CD4-positive, CD25-positive, alpha-beta regulatory T cell (primary cell): ENCODE results near the gene VPS13D. TPM values are rescaled to one million over a fixed set of nuclear protein-coding genes. Genes with fewer than 3 reads are reported as not detected.
"Not testable (repeated sequence)": the region's sequence is repeated elsewhere in the genome, so short reads cannot be mapped to it uniquely, and the experiment has no call there.

ENCODE experiments used
- ATAC-seq, 2 donors: fragments of 150-1000 bp; cut with Tn5 transposase; one replicate each; pipeline ENCODE4 v1.10.0; 2021; ENCODE audit warnings: low read depth in 2 of 2, moderate number of reproducible peaks in 2 of 2, moderate library complexity in 1 of 2
- DNase-seq, 3 donors: peaks; one replicate each; pipeline versions ENCODE4 v3.0.0 to v3.0.0-alpha.2; 2012 to 2022; ENCODE audit warnings: mixed read lengths in 1 of 3
- H3K27ac ChIP-seq: one replicate; pipeline ENCODE4 v1.7.0; 2013; ENCODE audit warnings: mild to moderate bottlenecking, low read length; ENCODE audit not compliant: insufficient read depth, poor library complexity, severe bottlenecking
- H3K27me3 ChIP-seq: one replicate; pipeline ENCODE4 v1.7.0; 2013; ENCODE audit warnings: low read length; ENCODE audit not compliant: control insufficient read depth, insufficient read depth
- H3K36me3 ChIP-seq: one replicate; pipeline ENCODE4 v1.7.0; 2013; ENCODE audit warnings: mild to moderate bottlenecking, low read length, moderate library complexity; ENCODE audit not compliant: control insufficient read depth, insufficient read depth
- H3K4me1 ChIP-seq: 2 replicates; pipeline ENCODE4 v1.7.0; 2013; ENCODE audit warnings: mild to moderate bottlenecking, low read length; ENCODE audit not compliant: insufficient read depth, control insufficient read depth, poor library complexity, severe bottlenecking
- H3K4me3 ChIP-seq: one replicate; pipeline ENCODE4 v1.7.0; 2013; ENCODE audit warnings: low read depth, mild to moderate bottlenecking, low read length, moderate library complexity
- H3K9me3 ChIP-seq, 2 experiments: 1 replicate in 1 of 2; 2 replicates in 1 of 2; pipeline ENCODE4 v1.7.0; 2013; ENCODE audit warnings: low read length in 2 of 2, mild to moderate bottlenecking in 1 of 2, moderate library complexity in 1 of 2; ENCODE audit not compliant: control insufficient read depth in 2 of 2
- H3K27ac Mint-ChIP-seq, 3 donors: one replicate each; pipeline ENCODE4 v1.8.0; 2020 to 2022; ENCODE audit warnings: mild to moderate bottlenecking in 3 of 3, mixed read lengths in 3 of 3, moderate library complexity in 2 of 3
- H3K27me3 Mint-ChIP-seq: one replicate; pipeline ENCODE4 v1.8.0; 2022; ENCODE audit warnings: mild to moderate bottlenecking, mixed read lengths
- H3K36me3 Mint-ChIP-seq: one replicate; pipeline ENCODE4 v1.8.0; 2020; ENCODE audit warnings: mixed read lengths
- H3K4me1 Mint-ChIP-seq, 4 donors: one replicate each; pipeline ENCODE4 v1.8.0; 2020 to 2022; ENCODE audit warnings: mixed read lengths in 4 of 4, mild to moderate bottlenecking in 1 of 4
- H3K4me3 Mint-ChIP-seq, 4 donors: one replicate each; pipeline ENCODE4 v1.8.0; 2020 to 2022; ENCODE audit warnings: mild to moderate bottlenecking in 4 of 4, mixed read lengths in 4 of 4, moderate library complexity in 3 of 4
- H3K9me3 Mint-ChIP-seq, 7 donors: one replicate each; pipeline ENCODE4 v1.8.0; 2020 to 2022; ENCODE audit warnings: mixed read lengths in 7 of 7, mild to moderate bottlenecking in 3 of 7, moderate library complexity in 2 of 7
- polyA plus RNA-seq, 4 donors: library from polyadenylated mRNA; unstranded; fragments of 300-500 nt; fragmentation: Illumina TruSeq; gene quantifications; one replicate each; pipeline ENCODE4 v1.2.3, GENCODE V29; 2021
- total RNA-seq: library from RNA; stranded (reverse); gene quantifications from one replicate; pipeline ENCODE4 v1.2.3, GENCODE V29; 2022

VPS13D gene
- total and polyA plus RNA-seq, 5 donors from 2014 or later = 8.1 to 96.0 (median 10.3) TPM

GRCh38 chr1:12515234-12515633 is 285.4 kb downstream of the VPS13D start:
- no peak overlapping the region for H3K4me3 ChIP-seq
- DNase-seq (no peak), ATAC-seq (no peak)
- H3K27me3 ChIP-seq = no peaks in the 10 kb centered on the region
- Mint-ChIP-seq H3K9me3 (peaks cover 0 to 5% (median 0%) of the 10 kb centered on the region in 7 donors), H3K4me1 (peaks cover 5 to 48% (median 16%) of the 10 kb centered on the region in 4 donors), H3K27me3 (no peaks in the 10 kb centered on the region), H3K36me3 (peaks cover 19% of the 10 kb centered on the region), H3K4me3 (no peak overlapping the region), H3K27ac (no peak overlapping the region)
- H3K27ac ChIP-seq = no peak overlapping the region
- H3K9me3 ChIP-seq = no peaks in the 10 kb centered on the region
- no peaks in the 10 kb centered on the region for H3K36me3 ChIP-seq
- H3K4me1 ChIP-seq = peaks cover 15% of the 10 kb centered on the region

GRCh38 chr1:12516741-12517140 is 286.9 kb downstream of the VPS13D start:
- Mint-ChIP-seq H3K36me3 (peaks cover 15% of the 10 kb centered on the region), H3K27ac (no peak overlapping the region), H3K27me3 (no peaks in the 10 kb centered on the region)

GRCh38 chr1:12518931-12519692 is 289.3 kb downstream of the VPS13D start:
- H3K4me3 Mint-ChIP-seq = no peak overlapping the region
- no peak for DNase-seq
- no peak for ATAC-seq
- H3K36me3 Mint-ChIP-seq = no peaks in the 10 kb centered on the region
- Histone ChIP-seq H3K27me3 (no peaks in the 10 kb centered on the region), H3K4me1 (no peaks in the 10 kb centered on the region), H3K4me3 (no peak overlapping the region), H3K36me3 (no peaks in the 10 kb centered on the region), H3K9me3 (no peaks in the 10 kb centered on the region), H3K27ac (no peak overlapping the region)
- H3K27ac Mint-ChIP-seq = peak overlapping the region in 1 of 3 donors; percentile 15
- H3K9me3 Mint-ChIP-seq = peaks cover 0 to 2% (median 0%) of the 10 kb centered on the region in 7 donors
- H3K27me3 Mint-ChIP-seq = no peaks in the 10 kb centered on the region
- peaks cover 0 to 14% (median 8%) of the 10 kb centered on the region in 4 donors for H3K4me1 Mint-ChIP-seq

More at GRCh38 chr1:12516741-12517140, 286.9 kb downstream of the VPS13D start:
- Mint-ChIP-seq H3K9me3 (peaks cover 0 to 2% (median 0%) of the 10 kb centered on the region in 7 donors), H3K4me3 (no peak overlapping the region), H3K4me1 (peaks cover 0 to 36% (median 8%) of the 10 kb centered on the region in 4 donors)
- Histone ChIP-seq H3K36me3 (no peaks in the 10 kb centered on the region), H3K27me3 (no peaks in the 10 kb centered on the region), H3K4me3 (no peak overlapping the region), H3K9me3 (no peaks in the 10 kb centered on the region), H3K4me1 (no peaks in the 10 kb centered on the region), H3K27ac (no peak overlapping the region)
- DNase-seq (no peak), ATAC-seq (no peak)

GRCh38 chr1:12519693-12520364 is 290.0 kb downstream of the VPS13D start:
- ATAC-seq (no peak), DNase-seq (no peak)
- Mint-ChIP-seq H3K27ac (peak overlapping the region in 2 of 3 donors; percentile 15 to 38), H3K36me3 (no peaks in the 10 kb centered on the region), H3K4me1 (peaks cover 0 to 8% (median 3%) of the 10 kb centered on the region in 4 donors), H3K9me3 (peaks cover 0 to 2% (median 0%) of the 10 kb centered on the region in 7 donors), H3K4me3 (no peak overlapping the region), H3K27me3 (no peaks in the 10 kb centered on the region)
- no peaks in the 10 kb centered on the region for H3K4me1 ChIP-seq
- H3K36me3 ChIP-seq = no peaks in the 10 kb centered on the region
- no peaks in the 10 kb centered on the region for H3K27me3 ChIP-seq
- no peak overlapping the region for H3K27ac ChIP-seq
- no peak overlapping the region for H3K4me3 ChIP-seq
- no peaks in the 10 kb centered on the region for H3K9me3 ChIP-seq

GRCh38 chr1:12521096-12521495 is 291.3 kb downstream of the VPS13D start:
- no peak for DNase-seq
- no peaks in the 10 kb centered on the region for H3K27me3 Mint-ChIP-seq
- H3K4me3 Mint-ChIP-seq = no peak overlapping the region
- Histone ChIP-seq H3K9me3 (no peaks in the 10 kb centered on the region), H3K4me1 (no peaks in the 10 kb centered on the region), H3K27me3 (no peaks in the 10 kb centered on the region), H3K36me3 (no peaks in the 10 kb centered on the region), H3K27ac (no peak overlapping the region), H3K4me3 (no peak overlapping the region)
- ATAC-seq = no peak
- no peak overlapping the region for H3K27ac Mint-ChIP-seq
- peaks cover 0 to 2% (median 0%) of the 10 kb centered on the region in 7 donors for H3K9me3 Mint-ChIP-seq
- H3K4me1 Mint-ChIP-seq = peaks cover 0 to 12% (median 4%) of the 10 kb centered on the region in 4 donors
- H3K36me3 Mint-ChIP-seq = no peaks in the 10 kb centered on the region

- H3K36me3 Mint-ChIP-seq, ATAC-seq: not testable (repeated sequence)
Observed at GRCh38 chr1:12522780-12523179, 292.9 kb downstream of the VPS13D start.

GRCh38 chr1:12524266-12524665 is 294.4 kb downstream of the VPS13D start:
- peaks cover 0 to 2% (median 0%) of the 10 kb centered on the region in 7 donors for H3K9me3 Mint-ChIP-seq
- H3K27me3 Mint-ChIP-seq = no peaks in the 10 kb centered on the region
- peak overlapping the region in 1 of 3 donors; percentile 72 for H3K27ac Mint-ChIP-seq
- H3K36me3 ChIP-seq = no peaks in the 10 kb centered on the region
- H3K4me1 Mint-ChIP-seq = peaks cover 0 to 8% (median 4%) of the 10 kb centered on the region in 4 donors
- no peaks in the 10 kb centered on the region for H3K9me3 ChIP-seq
- H3K27ac ChIP-seq = no peak overlapping the region
- H3K36me3 Mint-ChIP-seq = no peaks in the 10 kb centered on the region
- ATAC-seq = no peak
- no peak overlapping the region for H3K4me3 ChIP-seq
- no peaks in the 10 kb centered on the region for H3K27me3 ChIP-seq
- no peak for DNase-seq
- no peak overlapping the region for H3K4me3 Mint-ChIP-seq
- no peaks in the 10 kb centered on the region for H3K4me1 ChIP-seq

More at GRCh38 chr1:12522780-12523179, 292.9 kb downstream of the VPS13D start:
- not testable (repeated sequence) for H3K27ac ChIP-seq, H3K9me3 ChIP-seq, DNase-seq, H3K4me3 Mint-ChIP-seq, H3K9me3 Mint-ChIP-seq, H3K4me1 ChIP-seq, H3K4me3 ChIP-seq, H3K27ac Mint-ChIP-seq, H3K27me3 Mint-ChIP-seq, H3K36me3 ChIP-seq, H3K27me3 ChIP-seq
- peaks cover 0 to 10% (median 4%) of the 10 kb centered on the region in 4 donors for H3K4me1 Mint-ChIP-seq
